Measurements from ENCODE around the gene GDF15. TPM values are rescaled to one million over a fixed set of nuclear protein-coding genes. Genes with fewer than 3 reads are reported as not detected.

The GDF15 gene
- total RNA-seq, 2 donors from 2014 or later: 0.29 to 0.85 TPM

GRCh38 chr19:18435842-18436670 is 50.1 kb downstream of the GDF15 start:
- DNase-seq (no peak), ATAC-seq (no peak)
- no peak overlapping the region for H3K27ac Mint-ChIP-seq
- no peaks in the 10 kb centered on the region for H3K9me3 ChIP-seq (ENCODE audit: control insufficient read depth, low read length, poor library complexity, severe bottlenecking)
- H3K27me3 Mint-ChIP-seq: no peaks in the 10 kb centered on the region
- H3K4me3 Mint-ChIP-seq: peak overlapping the region; percentile 79
- H3K36me3 Mint-ChIP-seq (ENCODE audit: low read depth): no peaks in the 10 kb centered on the region
- H3K4me1 Mint-ChIP-seq: peaks cover 17% of the 10 kb centered on the region

GRCh38 chr19:18436671-18437490 is 50.9 kb downstream of the GDF15 start:
- no peaks in the 10 kb centered on the region for H3K36me3 Mint-ChIP-seq (ENCODE audit: low read depth)
- peak overlapping the region; percentile 84 for H3K4me3 Mint-ChIP-seq
- no peaks in the 10 kb centered on the region for H3K27me3 Mint-ChIP-seq
- peak; percentile 55 for ATAC-seq
- peak; percentile 51 to 75 (median 65) for DNase-seq
- no peak overlapping the region for H3K27ac Mint-ChIP-seq
- H3K9me3 ChIP-seq (ENCODE audit: control insufficient read depth, low read length, poor library complexity, severe bottlenecking): no peaks in the 10 kb centered on the region
- H3K4me1 Mint-ChIP-seq: peaks cover 20% of the 10 kb centered on the region

DNA sequence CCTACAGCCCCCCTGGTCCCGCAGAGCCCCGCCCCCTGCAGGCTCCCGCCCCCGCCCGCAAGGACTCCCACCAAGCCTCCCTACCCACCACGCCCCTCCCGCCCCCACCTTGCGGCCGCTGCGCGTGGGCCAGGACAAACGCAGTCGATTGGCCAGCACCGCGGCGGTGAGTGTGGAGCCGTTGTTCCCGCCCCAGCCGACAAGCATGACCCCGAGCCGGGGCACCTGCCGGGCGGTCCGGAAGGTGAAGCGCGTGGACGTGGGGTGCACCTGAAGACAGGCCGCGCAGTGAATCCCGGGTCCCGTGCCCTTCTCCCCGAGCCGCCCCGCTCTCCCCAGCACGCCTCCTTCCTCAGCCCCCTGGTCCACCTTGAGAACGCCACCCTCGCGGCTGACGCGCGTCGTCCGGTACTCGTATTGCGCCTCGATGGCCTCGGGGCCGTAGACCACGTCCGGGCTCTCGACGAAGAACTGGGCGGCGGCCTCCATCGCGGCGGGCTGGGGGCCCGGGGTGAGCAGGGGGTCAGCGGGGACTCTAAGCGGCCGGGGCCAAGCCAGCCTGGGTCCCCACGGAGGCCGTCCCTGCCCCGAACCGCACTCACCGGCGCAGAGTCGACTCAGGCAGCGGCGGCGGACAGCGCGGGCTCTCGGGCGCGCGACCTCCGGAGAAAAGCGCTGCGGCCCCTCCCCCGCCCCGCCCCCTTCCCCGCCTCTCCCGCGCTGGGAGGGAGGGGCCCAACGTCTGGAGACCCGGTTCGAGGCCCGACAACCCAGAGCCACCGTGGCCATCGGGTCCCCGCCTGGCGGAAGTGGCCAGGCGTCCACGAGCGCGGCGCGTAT is 51.8 kb downstream of the GDF15 start, which contains the start of gene ISYNA1:
ISYNA1 (minus strand) TSS at position 643 of the 840 bp plus-strand sequence; CDS start at position 489, 154 bp downstream.
- DNase-seq (peak in 2 of 3 donors; percentile 51 to 60), ATAC-seq (peak; percentile 8)
- Mint-ChIP-seq H3K4me1 (peaks cover 19% of the 10 kb centered on the region), H3K27me3 (no peaks in the 10 kb centered on the region), H3K4me3 (peak within 1 kb of the TSS; percentile 84), H3K27ac (peak within 1 kb of the TSS; percentile 84), H3K36me3 (ENCODE audit: low read depth) (no peaks in the 10 kb centered on the region)
- H3K9me3 ChIP-seq (ENCODE audit: control insufficient read depth, low read length, poor library complexity, severe bottlenecking): no peaks in the 10 kb centered on the region

- DNase-seq: no peak
- ATAC-seq: peak; percentile 1
- H3K9me3 ChIP-seq (ENCODE audit: control insufficient read depth, low read length, poor library complexity, severe bottlenecking): no peaks in the 10 kb centered on the region
- H3K4me1 Mint-ChIP-seq: peaks cover 19% of the 10 kb centered on the region
- H3K27me3 Mint-ChIP-seq: no peaks in the 10 kb centered on the region
- H3K36me3 Mint-ChIP-seq (ENCODE audit: low read depth): no peaks in the 10 kb centered on the region
- H3K27ac Mint-ChIP-seq: peak overlapping the region; percentile 84
- peak overlapping the region; percentile 84 for H3K4me3 Mint-ChIP-seq
These were observed 52.5 kb downstream of the GDF15 start for GRCh38 chr19:18438331-18439024.

Other genes starting within 250 kb of the GDF15 start
- gene PIK3R2, start 233.0 kb upstream of the GDF15 start, total RNA-seq: 1 to 10 TPM; 8.6 to 9.1 TPM
- 10 to 100 TPM; 10.1 to 25.8 TPM for gene IFI30, start 212.3 kb upstream of the GDF15 start, total RNA-seq
- gene MPV17L2, start 192.9 kb upstream of the GDF15 start, total RNA-seq: 1 to 10 TPM; 3.8 TPM
- 10 to 100 TPM in 1 of 2 donors, 1 to 10 TPM in 1; 7.4 to 15.3 TPM for gene RAB3A, start 182.1 kb upstream of the GDF15 start, total RNA-seq
- gene PDE4C, start 159.7 kb upstream of the GDF15 start, total RNA-seq: under 1 TPM in 1 of 2 donors, not detected in 1; 0.31 TPM
- gene IQCN, start 111.7 kb upstream of the GDF15 start, total RNA-seq: 10 to 100 TPM; 16.5 to 21.9 TPM
- 1,000 to 10,000 TPM; 1,212 to 1,401 TPM for gene JUND, start 104.5 kb upstream of the GDF15 start, total RNA-seq
- gene LSM4, start 63.1 kb upstream of the GDF15 start, total RNA-seq: 10 to 100 TPM; 43.3 to 46.6 TPM
- gene PGPEP1, start 45.6 kb upstream of the GDF15 start, total RNA-seq: 10 to 100 TPM; 22.0 to 28.3 TPM
- gene LRRC25, start 11.5 kb downstream of the GDF15 start, total RNA-seq: 1 to 10 TPM in 1 of 2 donors, under 1 TPM in 1; 0.63 to 3.2 TPM
- 100 to 1,000 TPM; 112 to 113 TPM for gene SSBP4, start 33.2 kb downstream of the GDF15 start, total RNA-seq
- 10 to 100 TPM; 37.6 to 39.6 TPM for gene ISYNA1, start 52.0 kb downstream of the GDF15 start, total RNA-seq
- 10 to 100 TPM; 51.0 to 62.8 TPM for gene ELL, start 135.9 kb downstream of the GDF15 start, total RNA-seq
- gene FKBP8, start 157.4 kb downstream of the GDF15 start, total RNA-seq: 100 to 1,000 TPM; 149 to 186 TPM
- 10 to 100 TPM; 69.6 to 78.5 TPM for gene KXD1, start 171.7 kb downstream of the GDF15 start, total RNA-seq
- gene UBA52, start 185.7 kb downstream of the GDF15 start, total RNA-seq: 1,000 to 10,000 TPM; 1,880 to 1,939 TPM
- 10 to 100 TPM; 89.1 to 97.1 TPM for gene REX1BD, start 202.6 kb downstream of the GDF15 start, total RNA-seq
- gene CRLF1, start 220.6 kb downstream of the GDF15 start, total RNA-seq: not detected
- gene TMEM59L, start 226.7 kb downstream of the GDF15 start, total RNA-seq: under 1 TPM in 1 of 2 donors, not detected in 1; 0.29 TPM

Measured in T-helper 17 cell (primary cell).